PC-9 (cell line): Measurements from ENCODE around the gene WEE2. TPM values are rescaled to one million over a fixed set of nuclear protein-coding genes. Genes with fewer than 3 reads are reported as not detected.
A peak's percentile ranks its signal among the peaks of the same experiment; 100 is the strongest.

Source experiments
- BruUV-seq: library from RNA; stranded (reverse); fragments of 400-500 nt; replicated peaks from 2 replicates; lab custom pipeline; 2021; lab: Mats Ljungman, UMichigan
- CTCF ChIA-PET: fragments of 300-600 bp; sonication (Branson Sonifier 250); formaldehyde crosslinking; loops from one replicate; lab custom pipeline; 2022; ENCODE audit warnings: antibody characterized with exemption; lab: Charles Lee
- POLR2A ChIA-PET: fragments of 300-600 bp; sonication (Branson Sonifier 250); formaldehyde crosslinking; loops from one replicate; lab custom pipeline; 2022; ENCODE audit warnings: antibody characterized with exemption; ENCODE audit not compliant: unreplicated experiment; lab: Charles Lee
- DNase-seq, 2 experiments: peaks; one replicate each; pipeline versions ENCODE4 v3.0.0 to v3.0.0-alpha.2; 2015 to 2022; ENCODE audit warnings: mixed read lengths in 1 of 2
- H2AFZ ChIP-seq: fragments of 200-600 bp; sonication (generic); 2 replicates; pipeline ENCODE4 v1.8.1; 2017; ENCODE audit warnings: antibody characterized with exemption
- H3F3A ChIP-seq: fragments of 200-600 bp; sonication (generic); 2 replicates; pipeline ENCODE4 v1.8.1; 2017; ENCODE audit warnings: antibody characterized with exemption, mild to moderate bottlenecking, low read depth; ENCODE audit not compliant: insufficient read depth
- H3K27ac ChIP-seq: fragments of 200-600 bp; sonication (generic); 2 replicates; pipeline ENCODE4 v1.6.1; 2016; ENCODE audit warnings: mixed run types
- H3K27me3 ChIP-seq: fragments of 200-600 bp; sonication (generic); 2 replicates; pipeline ENCODE4 v1.6.1; 2016; ENCODE audit warnings: low read depth, mixed run types; ENCODE audit not compliant: insufficient read depth
- H3K36me3 ChIP-seq: fragments of 200-600 bp; sonication (generic); 2 replicates; pipeline ENCODE4 v1.6.1; 2016; ENCODE audit warnings: low read depth, mixed run types
- H3K4me1 ChIP-seq: fragments of 200-600 bp; sonication (generic); replicated peaks from 2 replicates; pipeline ENCODE4 v1.6.1; 2016; ENCODE audit warnings: mixed run types; ENCODE audit not compliant: insufficient read depth
- H3K4me2 ChIP-seq: fragments of 200-600 bp; sonication (generic); 2 replicates; pipeline ENCODE4 v1.6.1; 2017; ENCODE audit warnings: mixed run types
- H3K4me3 ChIP-seq: fragments of 200-600 bp; sonication (generic); 2 replicates; pipeline ENCODE4 v1.6.1; 2016; ENCODE audit warnings: mixed run types
- H3K79me2 ChIP-seq: fragments of 200-600 bp; sonication (generic); 2 replicates; pipeline ENCODE4 v1.6.1; 2017; ENCODE audit warnings: low read depth, mixed run types
- H3K9me2 ChIP-seq: fragments of 200-600 bp; sonication (generic); 2 replicates; pipeline ENCODE4 v1.8.1; 2017; ENCODE audit warnings: mild to moderate bottlenecking; ENCODE audit not compliant: insufficient read depth
- H3K9me3 ChIP-seq: fragments of 200-600 bp; sonication (generic); 2 replicates; pipeline ENCODE4 v1.8.1; 2016; ENCODE audit warnings: low read depth; ENCODE audit not compliant: insufficient read depth
- H4K20me1 ChIP-seq: fragments of 200-600 bp; sonication (generic); 2 replicates; pipeline ENCODE4 v1.8.1; 2017; ENCODE audit not compliant: insufficient read depth
- CTCF ChIP-seq: fragments of 200-600 bp; sonication (generic); conservative IDR thresholded peaks from 2 replicates; pipeline ENCODE4 v1.6.1; 2017; ENCODE audit warnings: mixed run types, antibody characterized with exemption, mild to moderate bottlenecking, moderate library complexity
- EZH2 ChIP-seq: fragments of 200-600 bp; sonication (generic); IDR thresholded peaks from 2 replicates; pipeline ENCODE4 v1.8.0; 2017; ENCODE audit warnings: antibody characterized with exemption, low read depth
- intact Hi-C: fragments of 100-400 bp; cut with micrococcal nuclease; formaldehyde crosslinking; loops from one replicate; pipeline ENCODE4 v1.10.0; 2022; ENCODE audit not compliant: unreplicated experiment
- total RNA-seq: library from RNA; stranded (reverse); gene quantifications from 2 replicates; pipeline ENCODE4 v1.2.3, GENCODE V29; 2021

WEE2 gene
- total RNA-seq, 1 experiment from 2014 or later = not detected

GRCh38 chr7:141663081-141663849, 44.9 kb upstream of the WEE2 start:
- no peaks in the 10 kb centered on the region for H3K79me2 ChIP-seq
- ChIA-PET POLR2A (interaction anchor here (0.5 to 0.9 kb wide), 4 partner anchors 14 to 75 kb away, joined by 3 to 16 read pairs (median 6); partner anchors contain the start of gene SSBP1), CTCF (interaction anchor here (0.9 to 1.5 kb wide), 4 partner anchors 9 to 79 kb away, joined by 3 to 11 read pairs (median 4); no protein-coding TSS in a partner anchor)
- peak overlapping the region; percentile 39 for H3K4me2 ChIP-seq
- H2AFZ ChIP-seq = no peak overlapping the region; the same call in 1 of the 2 replicates
- no peak overlapping the region for H3K4me3 ChIP-seq
- no peak for TF ChIP-seq EZH2
- TF ChIP-seq CTCF = peak; percentile 29; the same call in 1 of the 2 replicates
- peak overlapping the region; percentile 96 for H3K27ac ChIP-seq
- peaks cover 30% of the 10 kb centered on the region for H3F3A ChIP-seq
- H3K9me3 ChIP-seq = no peaks in the 10 kb centered on the region
- H4K20me1 ChIP-seq = no peaks in the 10 kb centered on the region
- DNase-seq = peak; percentile 89 to 97
- intact Hi-C loops = loop anchor here (1.0 to 2.0 kb wide), 3 partner anchors 11 to 76 kb away; partner anchors contain the start of gene SSBP1
- H3K36me3 ChIP-seq = peaks cover 31% of the 10 kb centered on the region; the same call in 1 of the 2 replicates
- H3K27me3 ChIP-seq = no peaks in the 10 kb centered on the region
- BruUV-seq = TSS peak; percentile 77
- H3K9me2 ChIP-seq = no peaks in the 10 kb centered on the region
- H3K4me1 ChIP-seq = peaks cover 34% of the 10 kb centered on the region

- peaks cover 31% of the 10 kb centered on the region; the same call in 1 of the 2 replicates for H3K36me3 ChIP-seq
- CTCF ChIA-PET = no interaction called here
- no peaks in the 10 kb centered on the region for H4K20me1 ChIP-seq
- H2AFZ ChIP-seq = no peak overlapping the region
- no peak overlapping the region for H3K4me2 ChIP-seq
- H3K4me3 ChIP-seq = no peak overlapping the region
- DNase-seq = no peak
- no peaks in the 10 kb centered on the region for H3K79me2 ChIP-seq
- peak overlapping the region; percentile 96 for H3K27ac ChIP-seq
- H3F3A ChIP-seq = peaks cover 30% of the 10 kb centered on the region
- POLR2A ChIA-PET = no interaction called here
- no peaks in the 10 kb centered on the region for H3K9me3 ChIP-seq
- H3K9me2 ChIP-seq = no peaks in the 10 kb centered on the region
- TF ChIP-seq EZH2 = no peak
- TF ChIP-seq CTCF = no peak
- H3K4me1 ChIP-seq = peaks cover 34% of the 10 kb centered on the region
- BruUV-seq = no TSS peak
- intact Hi-C loops = no loop called here
- no peaks in the 10 kb centered on the region for H3K27me3 ChIP-seq
Measured at GRCh38 chr7:141664450-141664849, 43.7 kb upstream of the WEE2 start.

GRCh38 chr7:141665208-141666035, 42.7 kb upstream of the WEE2 start:
- TF ChIP-seq EZH2 (no peak), CTCF (no peak)
- POLR2A ChIA-PET = no interaction called here
- H3K9me3 ChIP-seq = no peaks in the 10 kb centered on the region
- no TSS peak for BruUV-seq
- no peak for DNase-seq
- no peaks in the 10 kb centered on the region for H3K79me2 ChIP-seq
- no peaks in the 10 kb centered on the region for H3K9me2 ChIP-seq
- H3K4me3 ChIP-seq = no peak overlapping the region
- intact Hi-C loops = no loop called here
- no peak overlapping the region for H3K4me2 ChIP-seq
- no peak overlapping the region for H3K27ac ChIP-seq
- H3K36me3 ChIP-seq = peaks cover 28% of the 10 kb centered on the region; the same call in 1 of the 2 replicates
- H3K4me1 ChIP-seq = peaks cover 34% of the 10 kb centered on the region
- CTCF ChIA-PET = no interaction called here
- no peaks in the 10 kb centered on the region for H4K20me1 ChIP-seq
- H3F3A ChIP-seq = peaks cover 30% of the 10 kb centered on the region
- no peak overlapping the region for H2AFZ ChIP-seq
- H3K27me3 ChIP-seq = no peaks in the 10 kb centered on the region
